ENCODE results near the gene TMEM213. TPM values are rescaled to one million over a fixed set of nuclear protein-coding genes. Genes with fewer than 3 reads are reported as not detected.

TMEM213 gene
- total RNA-seq, 3 donors from 2014 or later (not counting 1 experiment from before 2014, with no cell fraction given): not detected

- Histone ChIP-seq H3K27ac (ENCODE audit: low read length) (no peak overlapping the region), H3K9me3 (ENCODE audit: control insufficient read depth, insufficient read depth, low read length) (no peaks in the 10 kb centered on the region), H3K27me3 (ENCODE audit: control insufficient read depth, insufficient read depth, low read length) (no peaks in the 10 kb centered on the region), H3K4me1 (ENCODE audit: control insufficient read depth, insufficient read depth, low read length) (no peaks in the 10 kb centered on the region), H3K36me3 (ENCODE audit: control insufficient read depth, insufficient read depth, low read length) (no peaks in the 10 kb centered on the region), H3K4me3 (ENCODE audit: low read length) (no peak overlapping the region)
- no peak overlapping the region for H3K4me3 Mint-ChIP-seq
- ATAC-seq (no peak), DNase-seq (no peak)
- intact Hi-C loops (cut with micrococcal nuclease): no loop called here
- H3K27me3 Mint-ChIP-seq (ENCODE audit: low read depth in 2 of 2): peaks cover 3 to 9% of the 10 kb centered on the region in 2 donors
- H3K27ac Mint-ChIP-seq: no peak overlapping the region
- WGBS (ENCODE audit: insufficient coverage): no CpG with 5 or more reads among the region's 2 CpGs
- no peaks in the 10 kb centered on the region for H3K9me3 Mint-ChIP-seq
- no peaks in the 10 kb centered on the region for H3K36me3 Mint-ChIP-seq
- H3K4me1 Mint-ChIP-seq: no peaks in the 10 kb centered on the region
- TF ChIP-seq CTCF (IDR thresholded peaks at IDR 0.05): no peak
These were observed 30.5 kb downstream of the TMEM213 start for GRCh38 chr7:138828302-138828701.

- intact Hi-C loops (cut with micrococcal nuclease): no loop called here
- no peaks in the 10 kb centered on the region for H3K9me3 Mint-ChIP-seq
- H3K4me3 ChIP-seq (ENCODE audit: low read length): no peak overlapping the region
- no peaks in the 10 kb centered on the region for H3K4me1 Mint-ChIP-seq
- TF ChIP-seq CTCF (IDR thresholded peaks at IDR 0.05): no peak
- H3K4me3 Mint-ChIP-seq: no peak overlapping the region
- H3K27me3 ChIP-seq (ENCODE audit: control insufficient read depth, insufficient read depth, low read length): no peaks in the 10 kb centered on the region
- no peaks in the 10 kb centered on the region for H3K36me3 Mint-ChIP-seq
- H3K27ac Mint-ChIP-seq: no peak overlapping the region
- DNase-seq (no peak), ATAC-seq (no peak)
- WGBS (ENCODE audit: insufficient coverage): 83% methylated on average over 9 of the region's 11 CpGs
- no peaks in the 10 kb centered on the region for H3K4me1 ChIP-seq (ENCODE audit: control insufficient read depth, insufficient read depth, low read length)
- peaks cover 7 to 9% of the 10 kb centered on the region in 2 donors for H3K27me3 Mint-ChIP-seq (ENCODE audit: low read depth in 2 of 2)
- no peaks in the 10 kb centered on the region for H3K36me3 ChIP-seq (ENCODE audit: control insufficient read depth, insufficient read depth, low read length)
- no peaks in the 10 kb centered on the region for H3K9me3 ChIP-seq (ENCODE audit: control insufficient read depth, insufficient read depth, low read length)
- no peak overlapping the region for H3K27ac ChIP-seq (ENCODE audit: low read length)
These were observed 31.5 kb downstream of the TMEM213 start for GRCh38 chr7:138829335-138829734.

- no peaks in the 10 kb centered on the region for H3K36me3 Mint-ChIP-seq
- Histone ChIP-seq H3K4me1 (ENCODE audit: control insufficient read depth, insufficient read depth, low read length) (no peaks in the 10 kb centered on the region), H3K9me3 (ENCODE audit: control insufficient read depth, insufficient read depth, low read length) (no peaks in the 10 kb centered on the region), H3K27ac (ENCODE audit: low read length) (no peak overlapping the region), H3K27me3 (ENCODE audit: control insufficient read depth, insufficient read depth, low read length) (no peaks in the 10 kb centered on the region), H3K36me3 (ENCODE audit: control insufficient read depth, insufficient read depth, low read length) (no peaks in the 10 kb centered on the region), H3K4me3 (ENCODE audit: low read length) (no peak overlapping the region)
- TF ChIP-seq CTCF (IDR thresholded peaks at IDR 0.05): no peak
- WGBS (ENCODE audit: insufficient coverage): 91% methylated on average over 8 of the region's 10 CpGs
- intact Hi-C loops (cut with micrococcal nuclease): no loop called here
- H3K4me3 Mint-ChIP-seq: no peak overlapping the region
- no peak overlapping the region for H3K27ac Mint-ChIP-seq
- no peaks in the 10 kb centered on the region for H3K9me3 Mint-ChIP-seq
- no peak for DNase-seq
- no peak for ATAC-seq
- peaks cover 0 to 4% of the 10 kb centered on the region in 2 donors for H3K27me3 Mint-ChIP-seq (ENCODE audit: low read depth in 2 of 2)
- H3K4me1 Mint-ChIP-seq: no peaks in the 10 kb centered on the region
These were observed 35.2 kb downstream of the TMEM213 start for GRCh38 chr7:138832966-138833365.

- Mint-ChIP-seq H3K4me3 (no peak overlapping the region), H3K4me1 (no peaks in the 10 kb centered on the region), H3K9me3 (no peaks in the 10 kb centered on the region), H3K36me3 (no peaks in the 10 kb centered on the region), H3K27ac (no peak overlapping the region), H3K27me3 (ENCODE audit: low read depth in 2 of 2) (peaks cover 0 to 4% of the 10 kb centered on the region in 2 donors)
- Histone ChIP-seq H3K36me3 (ENCODE audit: control insufficient read depth, insufficient read depth, low read length) (no peaks in the 10 kb centered on the region), H3K9me3 (ENCODE audit: control insufficient read depth, insufficient read depth, low read length) (no peaks in the 10 kb centered on the region), H3K4me1 (ENCODE audit: control insufficient read depth, insufficient read depth, low read length) (no peaks in the 10 kb centered on the region), H3K4me3 (ENCODE audit: low read length) (no peak overlapping the region), H3K27ac (ENCODE audit: low read length) (no peak overlapping the region), H3K27me3 (ENCODE audit: control insufficient read depth, insufficient read depth, low read length) (no peaks in the 10 kb centered on the region)
- TF ChIP-seq CTCF (IDR thresholded peaks at IDR 0.05): no peak
- ATAC-seq (no peak), DNase-seq (no peak)
- intact Hi-C loops (cut with micrococcal nuclease): no loop called here
- WGBS (ENCODE audit: insufficient coverage): 63% methylated on average over 5 of the region's 5 CpGs
These were observed 35.8 kb downstream of the TMEM213 start for GRCh38 chr7:138833596-138833995.

All from natural killer cell (primary cell).